Measurements from ENCODE around the gene MDM1. TPM values are rescaled to one million over a fixed set of nuclear protein-coding genes. Genes with fewer than 3 reads are reported as not detected.
A peak's percentile ranks its signal among the peaks of the same experiment; 100 is the strongest.

The MDM1 gene
- total RNA-seq, 1 experiment from 2014 or later, result 10.0 TPM

- ChIA-PET POLR2A (no interaction called here), CTCF (interaction anchor here (1.1 kb wide), 1 partner anchor 36 kb away, joined by 3 read pairs; no protein-coding TSS in a partner anchor), RAD21 (ENCODE audit: low non-redundant PET in 1 of 2, low total read pairs in 2 of 2, uncharacterized antibody in 2 of 2, unreplicated experiment in 2 of 2) (no interaction called here)
- no peaks in the 10 kb centered on the region for H3K36me3 ChIP-seq (ENCODE audit: control insufficient read depth in 1 of 2, insufficient read depth in 2 of 2, low read length in 2 of 2)
- H3K4me2 ChIP-seq (ENCODE audit: low read length), result no peak overlapping the region
- H3K27ac ChIP-seq (ENCODE audit: low read depth, low read length), result no peak overlapping the region
- H2AFZ ChIP-seq (ENCODE audit: low read depth, low read length, poor library complexity, severe bottlenecking), result peak overlapping the region; percentile 17
- TF ChIP-seq SIN3A (IDR thresholded peaks at IDR 0.05; ENCODE audit: low read depth) (no peak), CEBPB (IDR thresholded peaks at IDR 0.05; ENCODE audit: low read depth) (no peak), TCF7L2 (IDR thresholded peaks at IDR 0.05; ENCODE audit: borderline replicate concordance, extremely low read depth, insufficient read depth, insufficient read length) (no peak), FOSL1 (IDR thresholded peaks at IDR 0.05; ENCODE audit: low read depth) (peak; percentile 32; the same call in 1 of the 2 replicates), MAX (IDR thresholded peaks at IDR 0.05) (no peak), SP1 (IDR thresholded peaks at IDR 0.05; ENCODE audit: low read depth) (no peak), SRF (IDR thresholded peaks at IDR 0.05; ENCODE audit: low read depth) (no peak), EZH2 (IDR thresholded peaks at IDR 0.05) (no peak), YY1 (IDR thresholded peaks at IDR 0.05; ENCODE audit: extremely low read depth, insufficient replicate concordance, low read depth, low read length) (no peak)
- H3K79me2 ChIP-seq (ENCODE audit: insufficient read depth, low read length), result no peaks in the 10 kb centered on the region
- peaks cover 0 to 5% of the 10 kb centered on the region in 2 experiments; a peak in 1 of 4 replicates for H3K4me1 ChIP-seq (ENCODE audit: control insufficient read depth in 1 of 2, insufficient read depth in 2 of 2, low read length in 2 of 2)
- no peaks in the 10 kb centered on the region for H3K9me3 ChIP-seq (ENCODE audit: control insufficient read depth in 1 of 2, insufficient read depth in 1 of 2, low read depth in 1 of 2, low read length in 2 of 2)
- no peak overlapping the region for H3K9ac ChIP-seq (ENCODE audit: low read length)
- H3K4me3 ChIP-seq (replicated peaks in 1 of 2; ENCODE audit: low read depth in 1 of 2, low read length in 2 of 2), result no peak overlapping the region
- ATAC-seq, result no peak
- DNase-seq (ENCODE audit: low read depth, low spot score), result no peak
- no peaks in the 10 kb centered on the region for H3K9me2 ChIP-seq (ENCODE audit: insufficient read depth)
- intact Hi-C loops (cut with micrococcal nuclease), result no loop called here
- H3K27me3 ChIP-seq (ENCODE audit: insufficient read depth, low read length), result no peaks in the 10 kb centered on the region
- no peaks in the 10 kb centered on the region for H4K20me1 ChIP-seq (ENCODE audit: insufficient read depth)
- BruUV-seq (replicated peaks), result no TSS peak
These were observed 72.7 kb downstream of the MDM1 start for GRCh38 chr12:68259318-68259940.

DNA sequence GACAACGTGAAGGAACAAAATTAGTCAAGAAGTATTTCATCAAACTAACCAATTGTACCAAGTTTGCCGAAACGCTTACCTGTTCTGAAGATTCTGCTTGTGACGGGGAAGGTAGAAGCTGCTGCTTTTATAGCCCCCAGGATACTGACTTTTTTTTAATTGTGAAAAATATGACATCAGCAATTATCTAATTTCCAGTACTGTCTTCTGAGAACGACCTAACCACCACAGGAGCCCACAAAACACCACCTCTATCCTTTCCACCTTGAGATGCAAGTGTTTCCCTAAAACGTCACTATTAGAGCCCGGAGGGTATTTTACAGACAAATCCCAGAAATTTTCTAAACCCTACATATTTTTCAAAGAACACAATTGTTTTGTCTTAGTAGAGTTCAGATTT lies 78.7 kb downstream of the MDM1 start, which contains the start of gene IL22:
Gene IL22, minus strand, starts transcription at position 101 of the 400 bp plus-strand sequence. CDS start 156 bp downstream, outside the sequence.
- no peaks in the 10 kb centered on the region for H3K9me3 ChIP-seq (ENCODE audit: control insufficient read depth in 1 of 2, insufficient read depth in 1 of 2, low read depth in 1 of 2, low read length in 2 of 2)
- H3K9ac ChIP-seq (ENCODE audit: low read length), result no peak within 1 kb of the TSS
- H3K27me3 ChIP-seq (ENCODE audit: insufficient read depth, low read length), result no peaks in the 10 kb centered on the region
- H3K36me3 ChIP-seq (ENCODE audit: control insufficient read depth in 1 of 2, insufficient read depth in 2 of 2, low read length in 2 of 2), result no peaks in the 10 kb centered on the region
- no peak within 1 kb of the TSS for H3K4me3 ChIP-seq (replicated peaks in 1 of 2; ENCODE audit: low read depth in 1 of 2, low read length in 2 of 2)
- ChIA-PET POLR2A (no interaction called here), CTCF (no interaction called here), RAD21 (ENCODE audit: low non-redundant PET in 1 of 2, low total read pairs in 2 of 2, uncharacterized antibody in 2 of 2, unreplicated experiment in 2 of 2) (no interaction called here)
- H3K9me2 ChIP-seq (ENCODE audit: insufficient read depth), result no peaks in the 10 kb centered on the region
- DNase-seq (ENCODE audit: low read depth, low spot score) (no peak), ATAC-seq (no peak)
- BruUV-seq (replicated peaks), result no TSS peak
- H4K20me1 ChIP-seq (ENCODE audit: insufficient read depth), result no peaks in the 10 kb centered on the region
- H3K79me2 ChIP-seq (ENCODE audit: insufficient read depth, low read length), result no peaks in the 10 kb centered on the region
- no peak within 1 kb of the TSS for H3K27ac ChIP-seq (ENCODE audit: low read depth, low read length)
- intact Hi-C loops (cut with micrococcal nuclease), result no loop called here
- H2AFZ ChIP-seq (ENCODE audit: low read depth, low read length, poor library complexity, severe bottlenecking), result no peak within 1 kb of the TSS
- H3K4me1 ChIP-seq (ENCODE audit: control insufficient read depth in 1 of 2, insufficient read depth in 2 of 2, low read length in 2 of 2), result no peaks in the 10 kb centered on the region
- no peak within 1 kb of the TSS for H3K4me2 ChIP-seq (ENCODE audit: low read length)
- TF ChIP-seq POLR2AphosphoS5 (IDR thresholded peaks at IDR 0.05; ENCODE audit: low read depth, low read length) (no peak), ZBTB33 (IDR thresholded peaks at IDR 0.05; ENCODE audit: extremely low read depth, insufficient replicate concordance, low read length) (no peak), CTCF (IDR thresholded peaks at IDR 0.05 in 2 of 3, conservative IDR thresholded peaks at IDR 0.05 in 1 of 3; ENCODE audit: borderline replicate concordance in 1 of 3, insufficient read depth in 1 of 3, low read depth in 2 of 3, low read length in 2 of 3) (no peak), POLR2A (IDR thresholded peaks at IDR 0.05; ENCODE audit: borderline replicate concordance, extremely low read depth, insufficient read depth, insufficient read length) (no peak), ELF1 (IDR thresholded peaks at IDR 0.05; ENCODE audit: borderline replicate concordance, low read depth) (no peak), TCF7L2 (IDR thresholded peaks at IDR 0.05; ENCODE audit: borderline replicate concordance, extremely low read depth, insufficient read depth, insufficient read length) (no peak), EZH2phosphoT487 (IDR thresholded peaks at IDR 0.05; ENCODE audit: borderline replicate concordance) (no peak), EZH2 (IDR thresholded peaks at IDR 0.05) (no peak), EGR1 (IDR thresholded peaks at IDR 0.05; ENCODE audit: low read depth) (no peak), YY1 (IDR thresholded peaks at IDR 0.05; ENCODE audit: extremely low read depth, insufficient replicate concordance, low read depth, low read length) (no peak), SRF (IDR thresholded peaks at IDR 0.05; ENCODE audit: low read depth) (no peak)
